NCI-H2107 (cell line): Measurements from ENCODE around the gene ZNF653.
"Not testable (repeated sequence)": the region's sequence is repeated elsewhere in the genome, so short reads cannot be mapped to it uniquely, and the experiment has no call there.

ENCODE experiments used
- DNase-seq: peaks from one replicate; lab custom pipeline; 2025; lab: John Stamatoyannopoulos, UW

Gene ZNF653

GRCh38 chr19:11433526-11433925 is 72.1 kb downstream of the ZNF653 start:
- not testable (repeated sequence) for DNase-seq
